LoVo (cell line): ENCODE data around the gene RRM1.
"Not testable (repeated sequence)": the region's sequence is repeated elsewhere in the genome, so short reads cannot be mapped to it uniquely, and the experiment has no call there.

Experiments
- DNase-seq: peaks from one replicate; pipeline ENCODE4 v3.0.0-alpha.2; 2016; ENCODE audit warnings: low spot score

The RRM1 gene

GRCh38 chr11:4094348-4095291, at the start of gene RRM1:
TSS of gene RRM1 (plus strand) at chr11:4094799. CDS start at chr11:4095013, 214 bp downstream.
- DNase-seq = peak; percentile 97

- no peak for DNase-seq
Measured at GRCh38 chr11:4044976-4045646, 49.5 kb upstream of the RRM1 start.

- DNase-seq = no peak
Measured at GRCh38 chr11:4048340-4048739, 46.3 kb upstream of the RRM1 start.

- no peak for DNase-seq
Measured at GRCh38 chr11:4049006-4049405, 45.6 kb upstream of the RRM1 start.

GRCh38 chr11:4050138-4050537, 44.5 kb upstream of the RRM1 start:
- DNase-seq = no peak

GRCh38 chr11:4053200-4053599, 41.4 kb upstream of the RRM1 start:
- not testable (repeated sequence) for DNase-seq

- DNase-seq = no peak
Measured at GRCh38 chr11:4054643-4055042, 40.0 kb upstream of the RRM1 start.

GRCh38 chr11:4059424-4059823, 35.2 kb upstream of the RRM1 start:
- DNase-seq = no peak

- no peak for DNase-seq
Measured at GRCh38 chr11:4060182-4060923, 34.2 kb upstream of the RRM1 start.

- no peak for DNase-seq
Measured at GRCh38 chr11:4061700-4062099, 32.9 kb upstream of the RRM1 start.

- DNase-seq = no peak
Measured at GRCh38 chr11:4063348-4063747, 31.3 kb upstream of the RRM1 start.

GRCh38 chr11:4064278-4064955, 30.2 kb upstream of the RRM1 start:
- DNase-seq = no peak

- DNase-seq = no peak
Measured at GRCh38 chr11:4065086-4065485, 29.5 kb upstream of the RRM1 start.

GRCh38 chr11:4065601-4066377, 28.8 kb upstream of the RRM1 start:
- DNase-seq = no peak

GRCh38 chr11:4066910-4067309, 27.7 kb upstream of the RRM1 start:
- no peak for DNase-seq

GRCh38 chr11:4068962-4069361, 25.6 kb upstream of the RRM1 start:
- no peak for DNase-seq

- no peak for DNase-seq
Measured at GRCh38 chr11:4071325-4071724, 23.3 kb upstream of the RRM1 start.

- no peak for DNase-seq
Measured at GRCh38 chr11:4071914-4072313, 22.7 kb upstream of the RRM1 start.

GRCh38 chr11:4072668-4073285, 21.8 kb upstream of the RRM1 start:
- DNase-seq = peak; percentile 78

- DNase-seq = no peak
Measured at GRCh38 chr11:4074266-4074665, 20.3 kb upstream of the RRM1 start.

GRCh38 chr11:4076774-4077173, 17.8 kb upstream of the RRM1 start:
- no peak for DNase-seq
